MCF 10A (cell line): ENCODE data around the gene PNPLA8. TPM values are rescaled to one million over a fixed set of nuclear protein-coding genes. Genes with fewer than 3 reads are reported as not detected.

Experiments
- BruUV-seq: library from RNA; stranded (reverse); fragments of 400-500 nt; replicated peaks from 2 replicates; lab custom pipeline; 2021; lab: Mats Ljungman, UMichigan
- CTCF ChIA-PET: fragments of 300-600 bp; sonication (Branson Sonifier 250); formaldehyde crosslinking; extraction: SDS; loops from one replicate; lab custom pipeline; 2021; ENCODE audit warnings: antibody characterized with exemption, inconsistent platforms; lab: Yijun Ruan, JAX
- POLR2A ChIA-PET: fragments of 300-600, 350-650 bp; sonication (Branson Sonifier 250); formaldehyde crosslinking; extraction: SDS; loops from one replicate; lab custom pipeline; 2020; ENCODE audit warnings: antibody characterized with exemption, inconsistent platforms; lab: Yijun Ruan, JAX
- DNase-seq: peaks from one replicate; pipeline ENCODE4 v3.0.0-alpha.2; 2018; ENCODE audit not compliant: unreplicated experiment
- H3K27ac Mint-ChIP-seq: one replicate; pipeline ENCODE4 v1.8.0; 2022; ENCODE audit warnings: mild to moderate bottlenecking, low read depth, mixed read lengths; ENCODE audit not compliant: unreplicated experiment
- H3K27me3 Mint-ChIP-seq: one replicate; pipeline ENCODE4 v1.8.0; 2022; ENCODE audit warnings: mixed read lengths; ENCODE audit not compliant: insufficient read depth, unreplicated experiment
- H3K36me3 Mint-ChIP-seq: one replicate; pipeline ENCODE4 v1.8.0; 2022; ENCODE audit warnings: mild to moderate bottlenecking, moderate library complexity, mixed read lengths; ENCODE audit not compliant: insufficient read depth, unreplicated experiment
- H3K4me1 Mint-ChIP-seq: one replicate; pipeline ENCODE4 v1.8.0; 2022; ENCODE audit warnings: mixed read lengths; ENCODE audit not compliant: insufficient read depth, unreplicated experiment
- H3K4me3 Mint-ChIP-seq: one replicate; pipeline ENCODE4 v1.8.0; 2022; ENCODE audit warnings: mild to moderate bottlenecking, moderate library complexity, mixed read lengths; ENCODE audit not compliant: unreplicated experiment
- H3K9me3 Mint-ChIP-seq: one replicate; pipeline ENCODE4 v1.8.0; 2022; ENCODE audit warnings: mixed read lengths; ENCODE audit not compliant: unreplicated experiment
- CTCF ChIP-seq: fragments of 200-600 bp; IDR thresholded peaks from one replicate; pipeline ENCODE4 v1.8.0; 2022; ENCODE audit warnings: antibody characterized with exemption, mild to moderate bottlenecking; ENCODE audit not compliant: unreplicated experiment
- intact Hi-C: fragments of 100-400 bp; cut with micrococcal nuclease; formaldehyde crosslinking; loops from 2 replicates; pipeline ENCODE4 v1.14.1; 2022
- total RNA-seq: library from RNA; stranded (reverse); gene quantifications from 2 replicates; pipeline ENCODE4 v1.2.3, GENCODE V29; 2022

PNPLA8 gene
- total RNA-seq, 1 experiment from 2014 or later, result 28.5 TPM

GRCh38 chr7:108570146-108570755, 44.3 kb upstream of the PNPLA8 start:
- POLR2A ChIA-PET, result interaction anchor here (0.6 to 4.6 kb wide), 15 partner anchors 9 to 1005 kb away, joined by 3 to 244 read pairs (median 3); partner anchors contain the start of gene PNPLA8
- CTCF ChIA-PET, result interaction anchor here (0.6 to 0.8 kb wide), 2 partner anchors 27 to 39 kb away, joined by 3 read pairs; no protein-coding TSS in a partner anchor
- TF ChIP-seq CTCF, result no peak

GRCh38 chr7:108569381-108570145, 43.6 kb upstream of the PNPLA8 start, which contains the start of the genes DNAJB9 and THAP5:
Gene DNAJB9, plus strand, starts transcription at chr7:108569874. Its CDS starts 1,853 bp downstream, at chr7:108571727.
Gene THAP5, minus strand, starts transcription at chr7:108569706. Its CDS starts 137 bp downstream, at chr7:108569569.
- peaks cover 64% of the 10 kb centered on the region for H3K36me3 Mint-ChIP-seq
- peak within 1 kb of the TSS; percentile 99 for H3K27ac Mint-ChIP-seq
- intact Hi-C loops, result loop anchor here (1.0 kb wide), 1 partner anchor 43 kb away; the partner anchor contains the start of gene PNPLA8
- H3K4me1 Mint-ChIP-seq, result peaks cover 28% of the 10 kb centered on the region
- no peaks in the 10 kb centered on the region for H3K27me3 Mint-ChIP-seq
- TF ChIP-seq CTCF, result no peak
- H3K9me3 Mint-ChIP-seq, result no peaks in the 10 kb centered on the region
- H3K4me3 Mint-ChIP-seq, result peak within 1 kb of the TSS; percentile 97
- BruUV-seq, result no TSS peak
- CTCF ChIA-PET, result interaction anchor here (0.6 to 1.2 kb wide), 3 partner anchors 27 to 42 kb away, joined by 3 read pairs; no protein-coding TSS in a partner anchor
- POLR2A ChIA-PET, result interaction anchor here (0.6 to 4.6 kb wide), 17 partner anchors 9 to 1401 kb away, joined by 3 to 244 read pairs (median 3); partner anchors contain the start of genes HBP1 and PNPLA8
- DNase-seq, result peak; percentile 99

More at GRCh38 chr7:108570146-108570755, 44.3 kb upstream of the PNPLA8 start:
- peak overlapping the region; percentile 97 for H3K4me3 Mint-ChIP-seq
- peaks cover 28% of the 10 kb centered on the region for H3K4me1 Mint-ChIP-seq
- BruUV-seq, result TSS peak; percentile 35
- DNase-seq, result peak; percentile 69
- H3K27me3 Mint-ChIP-seq, result no peaks in the 10 kb centered on the region
- peaks cover 63% of the 10 kb centered on the region for H3K36me3 Mint-ChIP-seq
- peak overlapping the region; percentile 99 for H3K27ac Mint-ChIP-seq
- no peaks in the 10 kb centered on the region for H3K9me3 Mint-ChIP-seq
- intact Hi-C loops, result no loop called here

GRCh38 chr7:108568801-108569380, 43.0 kb upstream of the PNPLA8 start:
- no peak for TF ChIP-seq CTCF
- no peak for DNase-seq
- H3K27ac Mint-ChIP-seq, result peak overlapping the region; percentile 99
- peak overlapping the region; percentile 97 for H3K4me3 Mint-ChIP-seq
- BruUV-seq, result TSS peak; percentile 62
- H3K36me3 Mint-ChIP-seq, result peaks cover 63% of the 10 kb centered on the region
- ChIA-PET POLR2A (interaction anchor here (0.6 to 4.6 kb wide), 8 partner anchors 9 to 1400 kb away, joined by 3 to 244 read pairs (median 3); partner anchors contain the start of genes HBP1 and PNPLA8), CTCF (interaction anchor here (1.0 to 1.2 kb wide), 4 partner anchors 39 to 235 kb away, joined by 3 read pairs; partner anchors contain the start of gene PNPLA8)
- H3K4me1 Mint-ChIP-seq, result peaks cover 23% of the 10 kb centered on the region
- H3K9me3 Mint-ChIP-seq, result no peaks in the 10 kb centered on the region
- no peaks in the 10 kb centered on the region for H3K27me3 Mint-ChIP-seq
- intact Hi-C loops, result loop anchor here (1.0 kb wide), 1 partner anchor 43 kb away; the partner anchor contains the start of gene PNPLA8
